H1 (cell line): ENCODE measurements around the gene ARHGAP6. TPM values are rescaled to one million over a fixed set of nuclear protein-coding genes. Genes with fewer than 3 reads are reported as not detected.

Experiments used
- ASH2L ChIP-seq: fragments of 200-600, 300-600 bp; sonication (generic); IDR thresholded peaks from one replicate; pipeline ENCODE4 v1.7.1; 2017; ENCODE audit warnings: low read length
- CBX5 ChIP-seq: fragments of 300-800, 300-1000 bp; sonication (generic); IDR thresholded peaks from 2 replicates; pipeline ENCODE4 v1.7.1; 2016; ENCODE audit warnings: antibody characterized with exemption, low read length, low read depth
- CREB1 ChIP-seq: IDR thresholded peaks from 2 replicates; pipeline ENCODE4 v1.6.1; 2012; ENCODE audit warnings: inconsistent platforms
- EP300 ChIP-seq, 2 experiments: IDR thresholded peaks; 1 replicate in 1 of 2; 2 replicates in 1 of 2; pipeline ENCODE4 v1.6.1; 2011 to 2012; ENCODE audit warnings: low read depth in 2 of 2, low read length in 2 of 2, mild to moderate bottlenecking in 2 of 2, borderline replicate concordance in 1 of 2, inconsistent platforms in 1 of 2, moderate library complexity in 1 of 2
- KDM5A ChIP-seq: fragments of 200-600 bp; IDR thresholded peaks from 2 replicates; pipeline ENCODE4 v1.7.1; 2012; ENCODE audit warnings: mild to moderate bottlenecking, low read length, inconsistent platforms, mixed read lengths
- POLR2AphosphoS5 ChIP-seq: IDR thresholded peaks from 2 replicates; pipeline ENCODE4 v1.6.1; 2011; ENCODE audit warnings: low read depth, low read length
- SP4 ChIP-seq: IDR thresholded peaks from 2 replicates; pipeline ENCODE4 v1.6.1; 2012; ENCODE audit warnings: low read length, inconsistent platforms
- TBP ChIP-seq: IDR thresholded peaks from 2 replicates; pipeline ENCODE4 v1.6.1; 2011; ENCODE audit warnings: low read depth, low read length, improper control_type of control experiment
- TCF12 ChIP-seq: IDR thresholded peaks from 2 replicates; pipeline ENCODE4 v1.6.1; 2011; ENCODE audit warnings: low read depth, mild to moderate bottlenecking, low read length
- polyA plus RNA-seq, 7 experiments: library from polyadenylated mRNA; depleted of rRNA in 3 of 7; stranded (reverse) in 5 of 7; unstranded in 2 of 7; fragments of >200 nt in 5 of 7; fragments of 200-250 nt in 2 of 7; gene quantifications; 1 replicate in 5 of 7; 2 replicates in 1 of 7; 4 replicates in 1 of 7; pipeline versions ENCODE4 v1.2.1 to v1.2.3, GENCODE V29; 2011 to 2013; ENCODE audit warnings: missing spikeins in 2 of 7, mixed read lengths in 2 of 7
- total RNA-seq: library from RNA; stranded (reverse); fragmentation: NEBNext Ultra II Directional; extraction: Animal tissue kit (Norgen Biotek cat#: 25700); gene quantifications from 2 replicates; pipeline ENCODE4 v1.2.1, GENCODE V29; 2021

The ARHGAP6 gene
- total and polyA plus RNA-seq, 2 of the 8 experiments (the other 6 are each of a cell fraction or from before 2014, with no cell fraction given), result 0.35 to 0.82 TPM

- TF ChIP-seq ASH2L (no peak), CREB1 (no peak), POLR2AphosphoS5 (no peak), CBX5 (no peak), TBP (no peak), KDM5A (no peak), TCF12 (no peak), EP300 (IDR thresholded peaks at IDR 0.05; ENCODE audit: borderline replicate concordance in 1 of 2, low read depth in 2 of 2, low read length in 2 of 2) (no peak), SP4 (no peak)
These were observed 451.2 kb downstream of the ARHGAP6 start (continued) for GRCh38 chrX:11214346-11215190.
